Ascending aorta (tissue), 2 donors: ENCODE results near the gene DNAH8. TPM values are rescaled to one million over a fixed set of nuclear protein-coding genes. Genes with fewer than 3 reads are reported as not detected.

Experiments
- DNase-seq, 2 donors: peaks; one replicate each; pipeline ENCODE4 v3.0.0-alpha.2; 2019; ENCODE audit warnings: low spot score in 2 of 2
- H3K27ac ChIP-seq, 2 donors: fragments of 200-600 bp; sonication (generic); one replicate each; pipeline ENCODE4 v1.5.1; 2016 to 2017; ENCODE audit warnings: mild to moderate bottlenecking in 1 of 2
- H3K27me3 ChIP-seq: fragments of 200-600 bp; sonication (generic); one replicate; pipeline ENCODE4 v1.5.1; 2017
- H3K36me3 ChIP-seq, 2 donors: fragments of 200-600 bp; sonication (generic); one replicate each; pipeline ENCODE4 v1.5.1; 2016
- H3K4me1 ChIP-seq, 2 donors: fragments of 200-600 bp; sonication (generic); one replicate each; pipeline ENCODE4 v1.5.1; 2016 to 2017; ENCODE audit warnings: mild to moderate bottlenecking in 1 of 2
- H3K4me3 ChIP-seq, 2 donors: fragments of 200-600 bp; sonication (generic); one replicate each; pipeline ENCODE4 v1.5.1; 2016 to 2017; ENCODE audit warnings: mild to moderate bottlenecking in 1 of 2
- H3K9me3 ChIP-seq, 2 donors: fragments of 200-600 bp; sonication (generic); one replicate each; pipeline ENCODE4 v1.5.1; 2016
- CTCF ChIP-seq, 3 experiments: fragments of 200-600 bp in 2 of 3; fragments of 450-650 bp in 1 of 3; sonication (generic) in 2 of 3; IDR thresholded peaks; one replicate each; pipeline ENCODE4 v1.5.1; 2016 to 2019; ENCODE audit warnings: antibody characterized with exemption in 3 of 3, mild to moderate bottlenecking in 1 of 3, moderate library complexity in 1 of 3
- intact Hi-C: fragments of 100-400 bp; cut with DNase I; formaldehyde crosslinking; loops from one replicate; pipeline ENCODE4 v1.15.1; 2023
- total RNA-seq: library from RNA; depleted of rRNA; stranded (reverse); fragments of >200 nt; gene quantifications from one replicate; pipeline ENCODE4 v1.1.0, GENCODE V29; 2016

DNAH8 gene
- total RNA-seq, 1 donor from 2014 or later, result not detected

- H3K27ac ChIP-seq, result no peak overlapping the region
- no peaks in the 10 kb centered on the region for H3K4me1 ChIP-seq
- no peak for TF ChIP-seq CTCF (IDR thresholded peaks at IDR 0.05)
- no peak overlapping the region for H3K4me3 ChIP-seq
- no peak for DNase-seq
- H3K9me3 ChIP-seq, result no peaks in the 10 kb centered on the region
- no peaks in the 10 kb centered on the region for H3K27me3 ChIP-seq
- H3K36me3 ChIP-seq, result no peaks in the 10 kb centered on the region
- intact Hi-C loops, result no loop called here
These were observed 131.7 kb downstream of the DNAH8 start for GRCh38 chr6:38846844-38847243.

GRCh38 chr6:38847497-38847896, 132.4 kb downstream of the DNAH8 start:
- Histone ChIP-seq H3K27me3 (no peaks in the 10 kb centered on the region), H3K36me3 (no peaks in the 10 kb centered on the region), H3K27ac (no peak overlapping the region), H3K4me3 (no peak overlapping the region), H3K4me1 (no peaks in the 10 kb centered on the region), H3K9me3 (no peaks in the 10 kb centered on the region)
- intact Hi-C loops, result no loop called here
- no peak for DNase-seq
- TF ChIP-seq CTCF (IDR thresholded peaks at IDR 0.05), result no peak

- intact Hi-C loops, result no loop called here
- Histone ChIP-seq H3K9me3 (no peaks in the 10 kb centered on the region), H3K27ac (no peak overlapping the region), H3K4me1 (no peaks in the 10 kb centered on the region), H3K36me3 (no peaks in the 10 kb centered on the region), H3K4me3 (no peak overlapping the region), H3K27me3 (no peaks in the 10 kb centered on the region)
- no peak for DNase-seq
- TF ChIP-seq CTCF (IDR thresholded peaks at IDR 0.05), result no peak
These were observed 133.6 kb downstream of the DNAH8 start for GRCh38 chr6:38848760-38849159.

GRCh38 chr6:38852215-38852614, 137.1 kb downstream of the DNAH8 start:
- Histone ChIP-seq H3K9me3 (no peaks in the 10 kb centered on the region), H3K27ac (no peak overlapping the region), H3K4me3 (no peak overlapping the region), H3K4me1 (no peaks in the 10 kb centered on the region), H3K27me3 (no peaks in the 10 kb centered on the region), H3K36me3 (no peaks in the 10 kb centered on the region)
- DNase-seq, result no peak
- intact Hi-C loops, result no loop called here
- TF ChIP-seq CTCF (IDR thresholded peaks at IDR 0.05), result no peak

- Histone ChIP-seq H3K36me3 (no peaks in the 10 kb centered on the region), H3K4me3 (no peak overlapping the region), H3K27me3 (no peaks in the 10 kb centered on the region), H3K4me1 (no peaks in the 10 kb centered on the region), H3K9me3 (no peaks in the 10 kb centered on the region), H3K27ac (no peak overlapping the region)
- TF ChIP-seq CTCF (IDR thresholded peaks at IDR 0.05), result no peak
- intact Hi-C loops, result no loop called here
- DNase-seq, result no peak
These were observed 138.1 kb downstream of the DNAH8 start for GRCh38 chr6:38853236-38853635.

GRCh38 chr6:38856492-38856891, 141.4 kb downstream of the DNAH8 start:
- Histone ChIP-seq H3K9me3 (no peaks in the 10 kb centered on the region), H3K4me1 (no peaks in the 10 kb centered on the region), H3K27me3 (no peaks in the 10 kb centered on the region), H3K36me3 (no peaks in the 10 kb centered on the region), H3K4me3 (no peak overlapping the region), H3K27ac (no peak overlapping the region)
- DNase-seq, result no peak
- TF ChIP-seq CTCF (IDR thresholded peaks at IDR 0.05), result no peak
- intact Hi-C loops, result no loop called here
